ENCODE data around the gene SUPT20HL1. TPM values are rescaled to one million over a fixed set of nuclear protein-coding genes. Genes with fewer than 3 reads are reported as not detected.

Gene SUPT20HL1
- total and polyA plus RNA-seq, 2 experiments from 2014 or later, result not detected

DNA sequence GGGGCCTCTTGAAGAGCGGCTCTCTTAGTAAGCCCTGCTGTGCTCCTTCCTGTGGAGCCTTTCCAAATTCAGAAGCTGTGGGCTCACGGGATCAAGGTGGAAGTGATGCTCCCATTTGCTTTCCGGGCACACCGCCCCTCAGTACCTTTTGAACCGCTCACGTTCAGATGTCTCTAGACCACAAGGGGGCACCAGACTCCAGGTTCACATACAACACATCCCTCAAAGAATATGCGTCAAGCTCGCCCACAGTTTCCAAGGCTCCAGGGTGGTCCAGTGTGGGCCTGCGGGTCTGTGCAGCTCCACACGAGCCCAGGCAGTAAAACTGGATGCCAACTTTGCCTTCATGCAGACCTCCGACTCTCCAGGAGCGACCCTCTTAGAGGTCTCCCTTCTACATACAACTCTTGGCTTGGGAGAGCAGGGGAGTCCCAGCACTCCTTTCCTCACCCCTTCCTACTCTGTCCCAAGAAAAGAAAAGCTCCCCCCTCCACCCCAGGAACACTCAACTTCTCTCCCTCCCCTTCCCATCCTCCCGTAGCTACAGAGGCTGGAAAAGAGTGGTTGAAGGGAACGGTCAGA, 11.0 kb downstream of the SUPT20HL1 start:
- H2AFZ ChIP-seq, result peak overlapping the region; percentile 48
- no peak overlapping the region for H3K4me3 ChIP-seq

GRCh38 chrX:24372021-24372763, 11.8 kb downstream of the SUPT20HL1 start:
- TF ChIP-seq EZH2phosphoT487 (IDR thresholded peaks at IDR 0.05; ENCODE audit: insufficient read depth, low read depth) (no peak), EZH2 (IDR thresholded peaks at IDR 0.05; ENCODE audit: insufficient read depth, poor library complexity, severe bottlenecking) (no peak)
- H3K4me3 ChIP-seq, result no peak overlapping the region
- in situ Hi-C loops (cut with MboI), result no loop called here

More for the DNA sequence above, 11.0 kb downstream of the SUPT20HL1 start:
- no peaks in the 10 kb centered on the region for H3K27me3 ChIP-seq (replicated peaks; ENCODE audit: insufficient read depth)
- peak; percentile 56 for DNase-seq
- no peaks in the 10 kb centered on the region for H3K4me1 ChIP-seq (ENCODE audit: insufficient read depth)
- no peaks in the 10 kb centered on the region for H3F3A ChIP-seq (ENCODE audit: insufficient read depth)
- in situ Hi-C loops (cut with MboI), result no loop called here
- no peaks in the 10 kb centered on the region for H4K20me1 ChIP-seq (ENCODE audit: insufficient read depth)
- no peak overlapping the region for H3K4me2 ChIP-seq (ENCODE audit: unreplicated experiment)
- H3K9me3 ChIP-seq (ENCODE audit: low read depth), result no peaks in the 10 kb centered on the region
- no peaks in the 10 kb centered on the region for H3K9me2 ChIP-seq (ENCODE audit: insufficient read depth)
- TF ChIP-seq EZH2 (IDR thresholded peaks at IDR 0.05; ENCODE audit: insufficient read depth, poor library complexity, severe bottlenecking) (no peak), EZH2phosphoT487 (IDR thresholded peaks at IDR 0.05; ENCODE audit: insufficient read depth, low read depth) (no peak)
- H3K36me3 ChIP-seq (ENCODE audit: low read depth), result no peaks in the 10 kb centered on the region
- H3K27ac ChIP-seq, result no peak overlapping the region
- H3K9ac ChIP-seq, result no peak overlapping the region
- no peaks in the 10 kb centered on the region for H3K79me2 ChIP-seq (ENCODE audit: insufficient read depth)
- WGBS, 2 experiments (ENCODE audit: low coverage in 1 of 2, low lambda C conversion rate in 2 of 2, missing lambda C conversion rate in 2 of 2), result 11 to 18% methylated on average over 12 of the region's 14 CpGs

GRCh38 chrX:24375600-24376131, 15.2 kb downstream of the SUPT20HL1 start:
- H3K4me3 ChIP-seq, result no peak overlapping the region
- no peaks in the 10 kb centered on the region for H3K4me1 ChIP-seq (ENCODE audit: insufficient read depth)
- H3K27ac ChIP-seq, result no peak overlapping the region
- no peaks in the 10 kb centered on the region for H4K20me1 ChIP-seq (ENCODE audit: insufficient read depth)
- no peaks in the 10 kb centered on the region for H3K79me2 ChIP-seq (ENCODE audit: insufficient read depth)
- no peaks in the 10 kb centered on the region for H3K36me3 ChIP-seq (ENCODE audit: low read depth)
- no peak overlapping the region for H3K9ac ChIP-seq
- WGBS, 2 experiments (ENCODE audit: low coverage in 1 of 2, low lambda C conversion rate in 2 of 2, missing lambda C conversion rate in 2 of 2), result 92 to 100% methylated on average over 6 to 12 of the region's 12 CpGs
- no peak overlapping the region for H2AFZ ChIP-seq
- H3K9me2 ChIP-seq (ENCODE audit: insufficient read depth), result no peaks in the 10 kb centered on the region
- H3F3A ChIP-seq (ENCODE audit: insufficient read depth), result no peaks in the 10 kb centered on the region
- DNase-seq, result no peak
- in situ Hi-C loops (cut with MboI), result no loop called here
- TF ChIP-seq EZH2phosphoT487 (IDR thresholded peaks at IDR 0.05; ENCODE audit: insufficient read depth, low read depth), result no peak
- TF ChIP-seq EZH2 (IDR thresholded peaks at IDR 0.05; ENCODE audit: insufficient read depth, poor library complexity, severe bottlenecking), result no peak
- H3K27me3 ChIP-seq (replicated peaks; ENCODE audit: insufficient read depth), result no peaks in the 10 kb centered on the region
- no peak overlapping the region for H3K4me2 ChIP-seq (ENCODE audit: unreplicated experiment)
- H3K9me3 ChIP-seq (ENCODE audit: low read depth), result no peaks in the 10 kb centered on the region

More at GRCh38 chrX:24372021-24372763, 11.8 kb downstream of the SUPT20HL1 start:
- no peak overlapping the region for H2AFZ ChIP-seq
- no peaks in the 10 kb centered on the region for H3K79me2 ChIP-seq (ENCODE audit: insufficient read depth)
- H4K20me1 ChIP-seq (ENCODE audit: insufficient read depth), result no peaks in the 10 kb centered on the region
- H3K4me2 ChIP-seq (ENCODE audit: unreplicated experiment), result no peak overlapping the region
- no peaks in the 10 kb centered on the region for H3K36me3 ChIP-seq (ENCODE audit: low read depth)
- no peaks in the 10 kb centered on the region for H3K27me3 ChIP-seq (replicated peaks; ENCODE audit: insufficient read depth)
- H3K9me3 ChIP-seq (ENCODE audit: low read depth), result no peaks in the 10 kb centered on the region
- no peaks in the 10 kb centered on the region for H3K4me1 ChIP-seq (ENCODE audit: insufficient read depth)
- H3K27ac ChIP-seq, result no peak overlapping the region
- 76 to 86% methylated on average over 21 to 29 of the region's 29 CpGs for WGBS, 2 experiments (ENCODE audit: low coverage in 1 of 2, low lambda C conversion rate in 2 of 2, missing lambda C conversion rate in 2 of 2)
- no peak overlapping the region for H3K9ac ChIP-seq
- H3K9me2 ChIP-seq (ENCODE audit: insufficient read depth), result no peaks in the 10 kb centered on the region
- DNase-seq, result no peak
- no peaks in the 10 kb centered on the region for H3F3A ChIP-seq (ENCODE audit: insufficient read depth)

DNA sequence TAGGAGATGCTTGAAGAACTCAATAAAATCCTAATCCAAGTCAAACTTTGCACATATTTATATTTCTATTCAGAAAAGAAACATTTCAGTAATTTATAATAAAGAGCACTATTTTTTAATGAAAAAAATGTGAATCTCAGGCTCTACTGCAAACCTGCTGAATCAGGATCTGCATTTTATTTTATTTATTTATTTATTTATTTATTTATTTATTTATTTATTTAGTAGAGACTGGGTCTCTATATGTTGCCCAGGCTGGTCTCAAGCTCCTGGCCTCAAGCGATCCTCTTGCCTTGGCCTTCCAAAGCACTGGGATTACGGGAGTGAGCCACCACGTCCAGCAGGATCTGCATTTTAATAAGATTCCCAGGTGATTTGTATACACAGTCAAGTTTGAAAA, 16.0 kb downstream of the SUPT20HL1 start:
- H3K27me3 ChIP-seq (replicated peaks; ENCODE audit: insufficient read depth), result no peaks in the 10 kb centered on the region
- H3K9me3 ChIP-seq (ENCODE audit: low read depth), result no peaks in the 10 kb centered on the region
- H3K36me3 ChIP-seq (ENCODE audit: low read depth), result no peaks in the 10 kb centered on the region
- no peaks in the 10 kb centered on the region for H3K79me2 ChIP-seq (ENCODE audit: insufficient read depth)
- no peak overlapping the region for H3K27ac ChIP-seq
- no peaks in the 10 kb centered on the region for H3K9me2 ChIP-seq (ENCODE audit: insufficient read depth)
- DNase-seq, result no peak
- H3F3A ChIP-seq (ENCODE audit: insufficient read depth), result no peaks in the 10 kb centered on the region
- WGBS, 2 experiments (ENCODE audit: low coverage in 1 of 2, low lambda C conversion rate in 2 of 2, missing lambda C conversion rate in 2 of 2), result 92 to 100% methylated on average over 3 of the region's 3 CpGs
- no peak overlapping the region for H3K9ac ChIP-seq
- in situ Hi-C loops (cut with MboI), result no loop called here
- no peak overlapping the region for H2AFZ ChIP-seq
- no peak overlapping the region for H3K4me2 ChIP-seq (ENCODE audit: unreplicated experiment)
- no peaks in the 10 kb centered on the region for H3K4me1 ChIP-seq (ENCODE audit: insufficient read depth)
- no peak for TF ChIP-seq EZH2 (IDR thresholded peaks at IDR 0.05; ENCODE audit: insufficient read depth, poor library complexity, severe bottlenecking)
- no peak for TF ChIP-seq EZH2phosphoT487 (IDR thresholded peaks at IDR 0.05; ENCODE audit: insufficient read depth, low read depth)
- no peak overlapping the region for H3K4me3 ChIP-seq
- no peaks in the 10 kb centered on the region for H4K20me1 ChIP-seq (ENCODE audit: insufficient read depth)

Measured in GM23248 (cell line).